K562 (cell line): ENCODE results near the gene CDCP1. TPM values are rescaled to one million over a fixed set of nuclear protein-coding genes. Genes with fewer than 3 reads are reported as not detected.

Experiments used
- BDP1 ChIP-seq: IDR thresholded peaks from 3 replicates; pipeline ENCODE4 v1.6.1; 2011; ENCODE audit not compliant: insufficient read length, insufficient read depth
- CGGBP1 ChIP-seq: fragments of 250-450 bp; sonication (Bioruptor Pico); IDR thresholded peaks from 2 replicates; pipeline ENCODE4 v1.9.0; 2021; ENCODE audit warnings: mild to moderate bottlenecking
- CREM ChIP-seq: IDR thresholded peaks from 2 replicates; pipeline ENCODE4 v1.6.1; 2014; ENCODE audit warnings: antibody characterized with exemption, low read depth
- CSDE1 ChIP-seq, 2 experiments: fragments of 450-650 bp; IDR thresholded peaks; 2 replicates each; pipeline ENCODE4 v1.6.1; 2016; ENCODE audit warnings: mild to moderate bottlenecking in 1 of 2
- ELF4 ChIP-seq: fragments of 450-650 bp; formaldehyde crosslinking; IDR thresholded peaks from 2 replicates; pipeline ENCODE4 v1.4.0; 2022; ENCODE audit warnings: missing genetic modification characterization
- EP300 ChIP-seq: IDR thresholded peaks from 2 replicates; pipeline ENCODE4 v1.6.1; 2012; ENCODE audit warnings: low read length, improper control_type of control experiment
- FOSL1 ChIP-seq: fragments of 200-800 bp; sonication (Bioruptor generic); conservative IDR thresholded peaks from 2 replicates; pipeline ENCODE4 v1.6.1; 2016; ENCODE audit warnings: missing genetic modification characterization, missing compliant biosample characterization
- FOXO4 ChIP-seq: fragments of 450-650 bp; formaldehyde crosslinking; IDR thresholded peaks from 2 replicates; pipeline ENCODE4 v1.4.0; 2020; ENCODE audit warnings: mild to moderate bottlenecking, moderate library complexity
- GABPA ChIP-seq: fragments of 200-800 bp; sonication (Bioruptor generic); conservative IDR thresholded peaks from 2 replicates; pipeline ENCODE4 v1.6.1; 2016; ENCODE audit warnings: low read depth, missing genetic modification characterization, missing compliant biosample characterization
- HMBOX1 ChIP-seq: sonication (generic); IDR thresholded peaks from 2 replicates; pipeline ENCODE4 v1.6.1; 2016
- HMG20B ChIP-seq: fragments of 250-450 bp; sonication (Bioruptor Pico); IDR thresholded peaks from 2 replicates; pipeline ENCODE4 v1.5.0; 2021; ENCODE audit warnings: mild to moderate bottlenecking
- MAFK ChIP-seq: IDR thresholded peaks from 2 replicates; pipeline ENCODE4 v1.6.1; 2011; ENCODE audit warnings: low read length, improper control_type of control experiment
- MCM7 ChIP-seq, 2 experiments: fragments of 450-650 bp; IDR thresholded peaks; 2 replicates each; pipeline ENCODE4 v1.6.1; 2016 to 2018
- MITF ChIP-seq: IDR thresholded peaks from 2 replicates; pipeline ENCODE4 v1.6.1; 2014; ENCODE audit warnings: antibody characterized with exemption
- MTF1 ChIP-seq: fragments of 250-450 bp; sonication (Bioruptor Pico); IDR thresholded peaks from 2 replicates; pipeline ENCODE4 v1.9.0; 2021; ENCODE audit warnings: moderate library complexity, mild to moderate bottlenecking, inconsistent platforms, borderline replicate concordance
- RFX7 ChIP-seq: fragments of 250-450 bp; sonication (Bioruptor Pico); IDR thresholded peaks from 2 replicates; pipeline ENCODE4 v1.5.1; 2021; ENCODE audit warnings: mild to moderate bottlenecking
- RUNX1 ChIP-seq: sonication (generic); IDR thresholded peaks from 2 replicates; pipeline ENCODE4 v1.6.1; 2016; ENCODE audit warnings: antibody characterized with exemption, low read depth
- SMARCC2 ChIP-seq: fragments of 450-650 bp; IDR thresholded peaks from 2 replicates; pipeline ENCODE4 v1.6.1; 2017; ENCODE audit warnings: antibody characterized with exemption, moderate library complexity, mild to moderate bottlenecking, low read depth
- ZBTB1 ChIP-seq: sonication (generic); formaldehyde crosslinking; IDR thresholded peaks from 2 replicates; pipeline ENCODE4 v1.8.1; 2023; ENCODE audit warnings: missing genetic modification reagents, low read depth, mild to moderate bottlenecking, borderline replicate concordance
- ZBTB5 ChIP-seq: fragments of 450-650 bp; IDR thresholded peaks from 2 replicates; pipeline ENCODE4 v1.6.1; 2017; ENCODE audit warnings: antibody characterized with exemption
- ZNF140 ChIP-seq: fragments of 250-450 bp; sonication (Bioruptor Pico); IDR thresholded peaks from 2 replicates; pipeline ENCODE4 v1.8.0; 2021; ENCODE audit warnings: moderate library complexity, mild to moderate bottlenecking, inconsistent platforms
- ZNF436 ChIP-seq: fragments of 250-450, 450-650 bp; sonication (Bioruptor Pico); formaldehyde crosslinking; IDR thresholded peaks from 2 replicates; pipeline ENCODE4 v1.7.0; 2020; ENCODE audit warnings: mild to moderate bottlenecking
- ZNF583 ChIP-seq: fragments of 250-450 bp; sonication (Bioruptor Pico); IDR thresholded peaks from 2 replicates; pipeline ENCODE4 v1.4.0; 2020
- ZNF586 ChIP-seq: fragments of 450-650 bp; formaldehyde crosslinking; conservative IDR thresholded peaks from 2 replicates; pipeline ENCODE4 v1.4.0; 2020; ENCODE audit warnings: mild to moderate bottlenecking, moderate library complexity
- polyA plus RNA-seq, 8 experiments: library from polyadenylated mRNA; depleted of rRNA in 4 of 8; stranded (reverse) in 5 of 8; unstranded in 3 of 8; fragments of >200 nt; fragmentation: Nextera tagmentation in 2 of 8; fragmentation: Illumina TruSeq in 1 of 8; extraction: Ambion mirVana in 2 of 8; extraction: Trizol in 1 of 8; gene quantifications; 2 replicates each; pipeline versions ENCODE4 v1.2.1 to v1.2.3, GENCODE V29; 2011 to 2014; ENCODE audit warnings: inconsistent platforms in 1 of 8, missing spikeins in 1 of 8
- total RNA-seq, 7 experiments: library from RNA; depleted of rRNA in 6 of 7; stranded (reverse); fragments of >200 nt in 6 of 7; fragmentation: Illumina TruSeq in 2 of 7; extraction: Trizol in 2 of 7; gene quantifications; 2 replicates each; pipeline versions ENCODE4 v1.2.1 to v1.2.3, GENCODE V29; 2011 to 2021; ENCODE audit warnings: low replicate concordance in 1 of 7

CDCP1 gene
- total and polyA plus RNA-seq, 9 of the 15 experiments (the other 6 are each of a cell fraction or from before 2014, with no cell fraction given): 3.9 to 16.4 (median 5.2) TPM

GRCh38 chr3:45182915-45183871 lies 37.0 kb upstream of the CDCP1 start (continued):
- TF ChIP-seq ZNF586 (CRISPR knock-in tag): no peak
- peak; percentile 18; the same call in 1 of the 2 replicates for TF ChIP-seq CREM
- no peak for TF ChIP-seq HMG20B (CRISPR knock-in tag)
- peak; percentile 67; the same call in 1 of the 2 replicates for TF ChIP-seq HMBOX1
- no peak for TF ChIP-seq RUNX1
- TF ChIP-seq MCM7 (IDR thresholded peaks at IDR 0.05): no peak
- 0 out of 2 replicates have a peak, but pooled peaks have one; percentile 50 for TF ChIP-seq FOSL1 (tag)
- peak; percentile 98 for TF ChIP-seq MAFK
- no peak for TF ChIP-seq CSDE1 (IDR thresholded peaks at IDR 0.05)
- TF ChIP-seq SMARCC2: peak; percentile 55; the same call in 1 of the 2 replicates
- TF ChIP-seq ZBTB5: no peak
- no peak for TF ChIP-seq GABPA (tag)
- no peak for TF ChIP-seq ZNF436
- no peak for TF ChIP-seq ZBTB1
- TF ChIP-seq MITF: no peak
- TF ChIP-seq MTF1 (CRISPR knock-in tag): no peak
- TF ChIP-seq BDP1: no peak
- TF ChIP-seq EP300: peak; percentile 27; the same call in 1 of the 2 replicates
- TF ChIP-seq ZNF583: no peak
- TF ChIP-seq FOXO4 (CRISPR knock-in tag): no peak
- peak; percentile 26; the same call in 1 of the 2 replicates for TF ChIP-seq ELF4 (CRISPR knock-in tag)
- no peak for TF ChIP-seq CGGBP1
- no peak for TF ChIP-seq ZNF140 (CRISPR knock-in tag)
- no peak for TF ChIP-seq RFX7 (CRISPR knock-in tag)
